IMR-90 (cell line): ENCODE measurements around the gene GNG7.

Experiments used
- CEBPB ChIP-seq: IDR thresholded peaks from 2 replicates; pipeline ENCODE4 v1.6.1; 2012; ENCODE audit warnings: low read depth, low read length, improper control_type of control experiment
- CTCF ChIP-seq: conservative IDR thresholded peaks from 2 replicates; pipeline ENCODE4 v1.5.1; 2012; ENCODE audit warnings: mild to moderate bottlenecking, low read depth, low read length, improper control_type of control experiment
- ELK1 ChIP-seq: fragments of 150-350 bp; IDR thresholded peaks from 2 replicates; pipeline ENCODE4 v1.6.1; 2016; ENCODE audit warnings: low read depth, mild to moderate bottlenecking, low read length, moderate library complexity, borderline replicate concordance
- MAZ ChIP-seq: IDR thresholded peaks from 2 replicates; pipeline ENCODE4 v1.6.1; 2012; ENCODE audit warnings: low read depth, mild to moderate bottlenecking, low read length, improper control_type of control experiment, moderate library complexity, borderline replicate concordance
- MXI1 ChIP-seq: IDR thresholded peaks from 2 replicates; pipeline ENCODE4 v1.6.1; 2012; ENCODE audit warnings: low read depth, mild to moderate bottlenecking, low read length, moderate library complexity, borderline replicate concordance
- POLR2A ChIP-seq: IDR thresholded peaks from 2 replicates; pipeline ENCODE4 v1.6.1; 2012; ENCODE audit warnings: mild to moderate bottlenecking, low read depth, low read length
- RAD21 ChIP-seq: IDR thresholded peaks from 2 replicates; pipeline ENCODE4 v1.6.1; 2012; ENCODE audit warnings: low read length, improper control_type of control experiment
- RCOR1 ChIP-seq: IDR thresholded peaks from 2 replicates; pipeline ENCODE4 v1.6.1; 2012; ENCODE audit warnings: mild to moderate bottlenecking, low read length, improper control_type of control experiment; ENCODE audit not compliant: insufficient replicate concordance
- USF2 ChIP-seq: fragments of 150-350 bp; IDR thresholded peaks from 2 replicates; pipeline ENCODE4 v1.6.1; 2017; ENCODE audit warnings: mild to moderate bottlenecking, antibody characterized with exemption, low read length, low read depth

GRCh38 chr19:2636897-2637683, 65.4 kb downstream of the GNG7 start:
- TF ChIP-seq USF2 (no peak), RCOR1 (no peak), POLR2A (no peak), CTCF (peak; percentile 78), MXI1 (no peak), CEBPB (no peak), MAZ (peak; percentile 52; the same call in 1 of the 2 replicates), ELK1 (no peak), RAD21 (peak; percentile 76)
